Activated CD4-positive, alpha-beta T cell treated with anti-CD3 and anti-CD28 coated beads for 24 hours (primary cell): ENCODE measurements around the gene DNAJB11.
"Not testable (repeated sequence)": the region's sequence is repeated elsewhere in the genome, so short reads cannot be mapped to it uniquely, and the experiment has no call there.

Experiments
- DNase-seq, 2 donors: peaks; one replicate each; pipeline ENCODE4 v3.0.0-alpha.2; 2020; ENCODE audit warnings: low read depth in 2 of 2

The DNAJB11 gene

DNA sequence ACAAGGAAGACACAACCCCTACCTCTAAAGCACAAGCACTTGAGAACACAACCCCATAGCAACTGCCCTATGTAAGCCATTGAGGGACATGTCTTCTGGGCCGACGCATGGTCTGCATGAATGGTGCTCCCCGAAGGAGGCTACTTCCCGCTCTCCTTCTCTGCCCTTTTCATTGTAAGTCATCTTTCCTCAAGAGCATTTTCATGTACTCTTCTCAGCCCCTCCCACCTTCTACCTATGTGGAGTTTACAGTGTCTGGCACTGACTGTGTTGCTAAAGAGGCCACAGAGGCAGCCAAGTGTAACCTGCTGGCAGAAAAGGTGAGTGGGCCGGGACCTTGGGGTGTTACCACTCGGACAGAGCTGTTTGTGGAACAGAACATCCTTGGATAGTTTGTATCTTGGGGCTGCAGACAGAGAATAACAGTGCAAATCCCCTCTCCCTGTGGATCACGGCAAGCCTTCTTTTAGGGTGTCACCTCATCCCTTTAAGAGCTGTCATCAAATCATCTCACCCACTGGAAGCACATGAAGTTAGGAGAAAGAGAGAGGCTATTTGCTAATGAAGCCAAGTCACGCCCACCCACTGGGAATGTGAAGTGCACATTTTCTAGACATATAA, 47.9 kb downstream of the DNAJB11 start:
- DNase-seq = no peak

DNA sequence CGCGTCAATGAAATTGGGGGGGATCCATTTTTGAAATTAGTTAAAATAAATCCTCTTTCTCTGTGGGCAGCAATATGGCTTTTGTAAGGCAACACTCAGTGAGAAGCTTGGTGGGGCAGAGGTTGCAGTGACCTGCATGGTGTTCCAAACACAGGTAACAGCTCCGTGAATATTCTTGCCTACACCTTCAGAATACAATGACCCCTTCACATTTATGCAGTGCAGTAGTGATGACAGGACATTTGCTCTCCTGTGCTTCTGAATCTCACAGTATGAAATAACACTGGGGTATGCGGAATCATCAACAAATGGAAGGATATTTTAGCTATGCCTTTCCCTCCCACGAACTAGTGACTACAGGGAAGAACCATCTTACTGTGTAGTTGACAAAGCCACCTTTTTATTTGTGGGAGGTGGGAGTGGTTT, 49.3 kb downstream of the DNAJB11 start:
- DNase-seq = no peak

DNA sequence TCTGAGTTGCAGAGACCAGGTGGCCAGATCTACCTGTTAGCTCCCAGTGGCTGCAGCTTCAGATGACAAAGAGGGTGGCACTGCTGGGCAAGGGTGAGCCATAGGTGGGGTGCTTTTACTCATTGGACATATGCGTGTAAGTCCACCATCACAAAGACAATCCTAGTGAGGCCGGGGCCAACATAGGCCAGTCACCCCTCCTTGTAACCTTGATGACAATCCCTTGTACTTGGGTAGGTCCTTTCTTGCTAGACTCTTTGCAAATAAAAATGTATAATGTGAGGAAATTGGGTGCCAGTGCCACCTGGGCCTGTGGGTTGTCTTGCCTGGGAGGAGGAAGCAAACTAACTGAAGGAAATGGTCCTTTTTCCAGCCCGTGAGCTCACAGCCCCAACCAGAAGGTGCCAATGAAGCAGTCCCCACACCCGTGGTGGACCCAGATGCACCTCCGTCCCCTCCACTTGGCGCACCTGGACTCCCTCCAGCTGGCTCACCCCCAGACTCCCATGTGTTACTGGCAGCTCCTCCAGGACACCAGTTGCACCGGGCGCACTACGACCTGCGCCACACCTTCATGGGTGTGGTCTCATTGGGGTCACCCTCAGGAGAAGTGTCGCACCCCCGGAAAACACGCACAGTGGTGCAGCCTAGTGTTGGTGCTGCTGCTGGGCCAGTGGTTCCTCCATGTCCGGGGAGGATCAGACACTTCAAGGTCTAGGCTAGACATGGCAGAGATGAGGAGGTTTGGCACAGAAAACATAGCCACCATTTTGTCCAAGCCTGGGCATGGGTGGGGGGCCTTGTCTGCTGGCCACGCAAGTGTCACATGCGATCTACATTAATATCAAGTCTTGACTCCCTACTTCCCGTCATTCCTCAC, 49.9 kb downstream of the DNAJB11 start:
- no peak for DNase-seq

DNA sequence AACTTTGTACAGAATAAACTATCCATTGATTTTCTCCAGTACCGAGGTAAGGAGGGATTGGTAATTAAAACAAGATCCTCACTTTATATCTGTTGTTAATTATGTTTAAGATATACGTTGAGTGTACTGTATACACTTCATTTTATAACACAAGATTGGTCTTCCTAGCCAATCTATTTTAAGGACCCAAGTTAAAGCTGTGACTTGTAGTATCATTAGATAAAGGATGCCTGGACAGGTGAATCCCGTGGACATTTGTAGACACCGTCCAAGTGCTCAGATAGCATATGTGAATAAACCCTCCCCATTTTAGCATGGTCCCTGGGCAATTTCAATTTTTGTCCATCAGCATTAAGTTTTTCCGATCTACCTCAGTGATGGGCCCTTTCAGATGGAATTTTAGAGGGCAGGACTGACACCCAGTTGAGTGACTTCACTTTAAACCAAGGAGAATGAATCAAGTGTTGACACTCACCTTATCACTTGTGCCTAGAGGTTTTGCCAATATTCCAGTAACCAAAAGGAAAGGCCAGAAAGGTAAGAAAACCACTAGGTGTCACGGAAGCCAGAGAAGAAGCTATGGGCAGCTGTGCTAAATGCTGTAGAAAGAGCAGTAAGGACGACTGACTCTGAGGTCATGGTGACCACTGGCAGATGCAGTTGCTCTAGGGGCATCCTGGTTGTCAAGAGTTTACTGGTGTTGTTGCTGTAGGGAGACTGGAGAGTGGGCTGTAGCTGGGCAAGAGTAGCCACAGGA, 51.6 kb downstream of the DNAJB11 start:
- DNase-seq = no peak

DNA sequence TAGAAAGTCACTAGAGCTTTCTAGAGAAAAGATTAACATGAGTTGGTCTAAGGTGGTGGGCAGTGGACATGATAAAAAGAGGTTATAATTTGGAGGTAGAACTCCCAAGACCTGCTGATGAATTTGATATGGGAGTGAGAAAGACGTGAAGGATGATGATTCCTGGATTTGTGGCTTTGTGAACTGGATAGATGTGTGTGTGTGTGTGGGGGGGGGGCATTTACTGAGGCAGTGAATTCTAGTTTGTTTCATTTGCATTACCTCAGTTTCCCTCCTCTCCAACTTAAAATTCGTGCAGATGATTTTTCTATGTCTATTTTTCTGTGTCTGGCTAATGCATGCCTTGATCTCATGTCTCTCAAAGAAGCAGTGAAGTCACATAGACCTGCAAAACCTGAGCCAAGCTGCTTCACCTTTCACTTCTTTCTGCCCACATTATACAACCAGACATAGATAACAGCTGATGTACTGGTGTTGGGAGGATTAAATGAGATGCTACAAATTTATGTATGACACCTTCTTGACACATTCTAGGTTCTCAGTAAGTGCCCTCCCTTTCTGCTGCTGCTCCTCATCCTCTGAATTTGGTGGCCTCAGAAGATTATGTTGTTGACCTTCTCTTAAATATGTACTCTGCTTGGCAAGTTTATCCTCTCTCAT, 52.3 kb downstream of the DNAJB11 start:
- no peak for DNase-seq

DNA sequence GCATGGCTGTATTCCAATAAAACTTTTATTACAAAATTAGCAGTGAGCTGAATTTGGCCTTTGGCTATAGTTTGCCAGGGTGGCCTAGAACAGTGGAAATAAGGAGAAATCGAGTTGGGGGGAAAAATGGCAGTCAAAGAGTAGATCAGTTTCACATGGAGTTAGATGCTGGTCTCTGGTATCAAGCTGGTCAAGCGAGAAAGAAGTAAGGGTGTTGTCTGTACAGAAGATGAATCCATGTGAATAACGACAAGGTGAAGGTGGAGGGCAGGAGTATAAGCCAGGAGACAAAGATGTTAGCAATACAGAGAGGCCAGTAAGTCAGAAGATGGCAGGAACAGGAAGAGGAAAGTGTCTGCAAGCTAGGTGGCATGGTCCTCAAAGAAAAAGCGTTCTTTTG, 54.1 kb downstream of the DNAJB11 start:
- no peak for DNase-seq

DNA sequence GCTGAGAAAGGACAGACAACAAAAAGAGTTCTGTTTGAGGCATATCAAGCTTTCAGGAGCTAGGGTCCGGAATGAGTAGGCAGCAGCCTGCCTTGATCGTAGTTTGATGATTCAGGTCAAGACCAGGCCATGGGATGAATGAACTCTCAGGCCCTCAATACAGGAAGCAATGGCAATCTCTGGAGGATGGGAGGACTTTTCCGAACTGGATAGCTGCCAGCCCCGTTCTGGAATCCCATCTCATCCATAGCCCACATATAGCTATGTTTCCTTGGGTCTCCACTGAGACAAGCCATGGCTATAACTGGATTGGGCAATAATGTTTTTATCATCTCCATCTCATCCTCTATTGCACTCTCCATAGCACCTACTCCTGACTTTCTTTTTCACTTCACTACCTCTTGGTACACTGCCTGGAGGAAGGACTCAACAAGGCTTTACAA, 55.1 kb downstream of the DNAJB11 start:
- DNase-seq = no peak

DNA sequence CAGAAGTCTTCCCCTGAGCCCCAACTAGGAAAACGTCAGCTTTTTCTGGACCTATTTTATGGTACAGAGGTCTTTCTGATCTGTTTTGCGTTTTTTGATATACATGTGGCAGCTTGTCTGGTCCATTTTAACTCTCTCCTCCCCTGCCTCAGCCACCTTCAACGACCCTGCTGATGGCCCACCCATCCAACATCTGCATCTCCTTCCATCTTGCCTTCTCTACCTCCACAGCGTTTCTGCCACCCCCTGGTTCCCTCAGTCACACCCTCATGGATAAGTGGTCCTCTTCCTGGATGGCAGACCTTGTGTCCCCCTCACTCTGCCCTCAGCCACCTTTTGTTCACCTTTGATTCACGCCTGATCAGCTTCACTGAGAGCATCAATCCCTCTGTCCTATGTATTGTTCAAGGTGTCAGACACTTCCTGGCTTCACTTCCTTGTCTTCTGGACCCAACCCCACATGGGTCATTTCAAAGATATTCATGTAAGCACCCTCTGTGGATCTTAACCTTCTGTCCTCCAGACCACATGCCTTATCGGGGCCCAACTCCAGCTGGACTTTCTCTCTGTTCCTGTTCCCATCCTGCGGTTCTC, 55.8 kb downstream of the DNAJB11 start:
- DNase-seq = no peak

DNA sequence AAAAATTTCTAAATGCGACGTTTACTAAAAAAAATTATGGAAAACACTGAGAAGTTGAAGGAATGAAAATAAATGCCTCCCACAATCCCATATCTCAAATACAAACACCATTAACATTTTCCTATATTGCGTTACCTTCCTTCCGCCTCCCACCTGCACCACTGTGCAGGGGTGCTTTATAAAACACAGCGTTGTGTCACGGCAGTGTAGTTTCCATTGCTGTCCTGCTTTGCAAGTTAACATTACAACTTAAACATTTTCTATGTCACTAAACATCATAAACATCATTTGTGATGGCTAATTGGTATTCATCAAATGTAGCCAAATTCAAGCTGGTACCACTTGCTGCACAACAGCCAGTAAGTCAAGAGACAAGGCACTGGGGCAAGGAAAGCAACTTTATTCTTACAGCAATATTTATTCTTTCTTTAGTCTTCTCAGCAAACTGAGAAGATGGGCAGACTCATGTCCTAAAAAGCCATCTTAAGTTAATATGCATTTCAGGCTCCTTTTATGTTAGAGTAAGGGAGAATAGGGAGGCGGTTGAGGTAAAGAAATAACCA, 57.4 kb downstream of the DNAJB11 start:
- no peak for DNase-seq

DNA sequence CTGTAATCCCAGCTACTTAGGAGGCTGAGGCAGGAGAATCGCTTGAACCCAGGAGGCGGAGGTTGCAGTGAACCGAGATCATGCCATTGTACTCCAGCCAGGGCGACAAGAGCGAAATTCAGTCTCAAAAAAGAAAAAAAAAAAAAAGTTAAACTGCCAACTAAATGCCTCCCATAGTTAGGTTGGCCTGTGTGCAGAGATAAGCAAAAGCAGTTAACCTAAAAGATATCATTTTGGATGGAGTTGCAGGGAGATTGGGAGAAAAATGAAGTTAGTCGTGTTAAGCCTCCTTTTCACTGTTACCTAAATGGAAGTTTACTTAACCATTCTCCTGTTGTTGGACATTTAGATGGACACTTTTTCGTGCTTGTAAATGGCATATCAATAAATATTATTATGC, 58.2 kb downstream of the DNAJB11 start:
- no peak for DNase-seq

DNA sequence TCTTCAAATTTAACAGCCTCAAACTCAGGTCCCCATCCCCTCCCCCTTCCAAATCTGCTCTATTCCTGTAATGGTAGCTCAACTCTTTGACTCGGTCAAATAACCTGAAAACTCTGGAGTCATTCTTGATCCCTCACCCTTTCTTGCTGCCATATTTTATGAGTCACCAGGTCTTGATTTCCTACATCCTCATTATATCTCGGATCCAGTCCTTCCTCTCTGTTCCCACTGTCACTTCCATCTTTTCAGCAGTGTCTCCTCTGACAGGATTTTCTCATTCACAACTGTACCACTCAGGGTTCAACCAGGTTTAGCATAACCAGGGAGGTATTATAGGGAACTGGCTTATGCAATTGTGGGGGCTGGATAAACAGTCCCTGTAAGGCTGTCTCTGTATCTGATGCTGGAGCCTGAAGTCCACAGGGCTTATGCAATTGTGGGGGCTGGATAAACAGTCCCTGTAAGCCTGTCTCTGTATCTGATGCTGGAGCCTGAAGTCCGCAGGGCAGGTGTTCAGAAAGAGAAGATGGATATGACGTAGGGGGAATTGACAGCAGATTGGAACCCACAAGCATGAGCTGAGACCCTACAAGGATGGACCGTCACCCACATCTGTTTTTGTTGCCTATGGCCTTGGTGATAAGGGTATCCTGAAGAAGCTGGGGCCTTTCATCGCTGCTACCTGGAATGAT, 60.6 kb downstream of the DNAJB11 start:
- no peak for DNase-seq

DNA sequence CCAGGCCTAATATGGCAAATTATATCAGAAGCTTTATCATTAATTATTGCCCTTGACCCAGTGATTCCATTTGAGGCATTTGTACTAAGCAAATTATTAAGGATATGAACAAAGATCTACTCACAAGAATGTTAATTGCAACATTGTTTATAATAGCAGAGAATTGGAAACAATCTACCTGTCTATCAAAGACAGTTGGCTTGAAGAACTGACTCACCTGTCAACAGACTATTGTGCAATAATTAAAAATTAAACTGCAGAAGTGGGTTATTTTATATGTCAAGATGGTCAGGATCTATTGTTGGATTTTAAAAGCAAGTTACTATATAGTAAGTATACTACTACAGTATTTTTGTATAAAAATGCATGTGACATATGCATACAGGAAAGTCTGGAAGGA, 63.0 kb downstream of the DNAJB11 start:
- no peak for DNase-seq

DNA sequence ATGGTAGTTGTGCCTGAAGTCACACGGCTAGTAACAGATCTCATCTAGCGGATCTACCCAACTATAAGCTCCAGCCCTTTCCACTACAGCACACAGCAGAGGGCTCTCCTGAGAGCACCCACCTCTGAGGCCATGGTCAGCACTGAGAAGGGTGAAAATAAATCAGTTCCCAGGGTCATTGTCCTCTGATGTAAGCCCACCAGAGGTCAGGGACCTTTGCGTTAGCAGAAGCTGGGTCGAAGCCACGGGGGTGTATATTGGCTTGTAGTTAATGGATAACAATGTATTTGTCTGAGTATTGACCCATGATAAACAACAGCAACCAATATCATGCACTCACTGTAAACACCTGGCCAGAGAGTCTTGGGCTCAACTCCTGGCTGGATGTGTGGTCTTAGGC, 63.7 kb downstream of the DNAJB11 start:
- DNase-seq = not testable (repeated sequence)
